GM23338 (cell line): ENCODE measurements around the gene TTLL3. TPM values are rescaled to one million over a fixed set of nuclear protein-coding genes. Genes with fewer than 3 reads are reported as not detected.

Experiments used
- ATAC-seq: fragments of 200-7000 bp; cut with Tn5 transposase; 3 replicates; pipeline ENCODE4 v1.9.1; 2020
- DNase-seq: peaks from one replicate; pipeline ENCODE4 v3.0.0-alpha.2; 2015; ENCODE audit warnings: low spot score
- H2AFZ ChIP-seq: fragments of 200-600 bp; sonication (generic); 2 replicates; pipeline ENCODE4 v1.8.0; 2016; ENCODE audit warnings: antibody characterized with exemption, mild to moderate bottlenecking, moderate library complexity
- H3F3A ChIP-seq: fragments of 200-600 bp; sonication (generic); replicated peaks from 2 replicates; pipeline ENCODE4 v1.8.0; 2017; ENCODE audit warnings: antibody characterized with exemption, mixed run types, low read depth
- H3K27ac ChIP-seq: fragments of 200-600 bp; sonication (generic); 2 replicates; pipeline ENCODE4 v1.6.1; 2016; ENCODE audit warnings: low read depth
- H3K27me3 ChIP-seq: fragments of 200-600 bp; sonication (generic); 2 replicates; pipeline ENCODE4 v1.8.0; 2016; ENCODE audit warnings: mild to moderate bottlenecking, mixed run types, moderate library complexity; ENCODE audit not compliant: insufficient read depth
- H3K36me3 ChIP-seq: fragments of 200-600 bp; sonication (generic); 2 replicates; pipeline ENCODE4 v1.8.0; 2016; ENCODE audit warnings: mild to moderate bottlenecking; ENCODE audit not compliant: insufficient read depth
- H3K4me1 ChIP-seq: fragments of 200-600 bp; sonication (generic); 2 replicates; pipeline ENCODE4 v1.8.0; 2016; ENCODE audit warnings: mild to moderate bottlenecking, moderate library complexity; ENCODE audit not compliant: insufficient read depth
- H3K4me2 ChIP-seq: fragments of 200-600 bp; sonication (generic); 2 replicates; pipeline ENCODE4 v1.7.1; 2017; ENCODE audit warnings: mixed run types
- H3K4me3 ChIP-seq: fragments of 200-600 bp; sonication (generic); 2 replicates; pipeline ENCODE4 v1.6.1; 2016; ENCODE audit warnings: mixed run types
- H3K79me2 ChIP-seq: fragments of 200-600 bp; sonication (generic); replicated peaks from 2 replicates; pipeline ENCODE4 v1.8.0; 2017; ENCODE audit warnings: mild to moderate bottlenecking; ENCODE audit not compliant: insufficient read depth
- H3K9me2 ChIP-seq: fragments of 200-600 bp; sonication (generic); 2 replicates; pipeline ENCODE4 v1.8.0; 2017; ENCODE audit not compliant: insufficient read depth
- H4K20me1 ChIP-seq: fragments of 200-600 bp; sonication (generic); replicated peaks from 2 replicates; pipeline ENCODE4 v1.8.0; 2017; ENCODE audit warnings: mild to moderate bottlenecking; ENCODE audit not compliant: insufficient read depth
- H3K27ac Mint-ChIP-seq: 2 replicates; pipeline ENCODE4 v1.8.0; 2020; ENCODE audit warnings: inconsistent platforms, mild to moderate bottlenecking, moderate library complexity, mixed read lengths
- H3K27me3 Mint-ChIP-seq: 3 replicates; pipeline ENCODE4 v1.8.0; 2022; ENCODE audit warnings: low read depth, mild to moderate bottlenecking, moderate library complexity, mixed read lengths, inconsistent platforms; ENCODE audit not compliant: insufficient read depth, poor library complexity
- H3K36me3 Mint-ChIP-seq: 3 replicates; pipeline ENCODE4 v1.8.0; 2021; ENCODE audit warnings: low read depth, mild to moderate bottlenecking, inconsistent platforms, moderate library complexity, mixed read lengths
- H3K4me1 Mint-ChIP-seq: 3 replicates; pipeline ENCODE4 v1.8.0; 2020; ENCODE audit warnings: mild to moderate bottlenecking, inconsistent platforms, mixed read lengths
- H3K4me3 Mint-ChIP-seq: 3 replicates; pipeline ENCODE4 v1.8.0; 2021; ENCODE audit warnings: moderate library complexity, mild to moderate bottlenecking, inconsistent platforms, mixed read lengths
- H3K9me3 Mint-ChIP-seq: 3 replicates; pipeline ENCODE4 v1.8.0; 2020; ENCODE audit warnings: moderate library complexity, mild to moderate bottlenecking, inconsistent platforms, mixed read lengths
- CREB1 ChIP-seq: fragments of 250-450 bp; sonication (Bioruptor Pico); IDR thresholded peaks from 2 replicates; pipeline ENCODE4 v1.5.0; 2020; ENCODE audit warnings: low read depth, mild to moderate bottlenecking, moderate library complexity
- CTCF ChIP-seq, 2 experiments: fragments of 200-600 bp in 1 of 2; sonication (generic) in 1 of 2; conservative IDR thresholded peaks; 2 replicates each; pipeline versions ENCODE4 v1.5.1 to v1.6.1; 2016 to 2017; ENCODE audit warnings: antibody characterized with exemption in 2 of 2, low read depth in 2 of 2, mild to moderate bottlenecking in 2 of 2, moderate library complexity in 1 of 2
- ETS1 ChIP-seq: IDR thresholded peaks from 2 replicates; pipeline ENCODE4 v1.6.1; 2016; ENCODE audit warnings: antibody characterized with exemption
- EZH2phosphoT487 ChIP-seq: fragments of 200-600 bp; sonication (generic); IDR thresholded peaks from one replicate; pipeline ENCODE4 v1.8.1; 2018; ENCODE audit warnings: antibody characterized with exemption; ENCODE audit not compliant: unreplicated experiment
- JUNB ChIP-seq: IDR thresholded peaks from one replicate; pipeline ENCODE4 v1.6.1; 2016; ENCODE audit warnings: antibody characterized with exemption; ENCODE audit not compliant: unreplicated experiment
- NANOG ChIP-seq: IDR thresholded peaks from 2 replicates; pipeline ENCODE4 v1.6.1; 2016; ENCODE audit warnings: antibody characterized with exemption, borderline replicate concordance
- POLR2AphosphoS5 ChIP-seq: IDR thresholded peaks from 2 replicates; pipeline ENCODE4 v1.6.1; 2016; ENCODE audit warnings: antibody characterized with exemption, low read depth
- REST ChIP-seq: IDR thresholded peaks from one replicate; pipeline ENCODE4 v1.6.1; 2018; ENCODE audit warnings: antibody characterized with exemption; ENCODE audit not compliant: unreplicated experiment
- STAT1 ChIP-seq: IDR thresholded peaks from one replicate; pipeline ENCODE4 v1.6.1; 2016; ENCODE audit warnings: antibody characterized with exemption; ENCODE audit not compliant: unreplicated experiment
- ZNF114 ChIP-seq: fragments of 250-450 bp; sonication (Bioruptor Pico); IDR thresholded peaks from 2 replicates; pipeline ENCODE4 v1.5.0; 2020; ENCODE audit warnings: mild to moderate bottlenecking, moderate library complexity
- ZNF331 ChIP-seq: fragments of 250-450 bp; sonication (Bioruptor Pico); IDR thresholded peaks from 2 replicates; pipeline ENCODE4 v1.5.0; 2020; ENCODE audit warnings: low read depth, mild to moderate bottlenecking, moderate library complexity
- ZNF462 ChIP-seq: fragments of 250-450 bp; sonication (Bioruptor Pico); IDR thresholded peaks from 2 replicates; pipeline ENCODE4 v1.5.0; 2020; ENCODE audit warnings: mild to moderate bottlenecking, moderate library complexity
- polyA plus RNA-seq: library from polyadenylated mRNA; unstranded; fragments of >200 nt; fragmentation: Nextera tagmentation; extraction: Ambion mirVana; gene quantifications from 2 replicates; pipeline ENCODE4 v1.2.1, GENCODE V29; 2016
- total RNA-seq: library from RNA; depleted of rRNA; stranded (reverse); fragments of >200 nt; shearing (Covaris generic); gene quantifications from 2 replicates; pipeline ENCODE4 v1.2.3, GENCODE V29; 2014

The TTLL3 gene
- total and polyA plus RNA-seq, 2 experiments from 2014 or later, result 3.7 to 5.3 TPM

- no peak for TF ChIP-seq CTCF (conservative IDR thresholded peaks at IDR 0.05; ENCODE audit: low read depth in 2 of 2)
- TF ChIP-seq REST, result no peak
- no peak for TF ChIP-seq JUNB
- no peak for TF ChIP-seq ZNF331
- no peak for TF ChIP-seq STAT1
- no peak for TF ChIP-seq ETS1
- no peak for TF ChIP-seq CREB1 (CRISPR knock-in tag)
- TF ChIP-seq NANOG, result no peak
- no peak for TF ChIP-seq POLR2AphosphoS5
Observed at GRCh38 chr3:9879830-9880549, 69.9 kb downstream of the TTLL3 start, which contains the start of gene CIDEC (continued).

- no peaks in the 10 kb centered on the region for H4K20me1 ChIP-seq
- no peaks in the 10 kb centered on the region for H3F3A ChIP-seq
- H2AFZ ChIP-seq, result no peak overlapping the region
- no peaks in the 10 kb centered on the region for H3K9me2 ChIP-seq
- no peaks in the 10 kb centered on the region for H3K36me3 Mint-ChIP-seq
- H3K36me3 ChIP-seq, result no peaks in the 10 kb centered on the region
- ATAC-seq (no peak), DNase-seq (no peak)
- H3K4me1 Mint-ChIP-seq, result 0 out of 3 replicates have a peak, but pooled peaks cover 3% of the 10 kb centered on the region
- H3K4me3 ChIP-seq, result no peak overlapping the region
- no peaks in the 10 kb centered on the region for H3K9me3 Mint-ChIP-seq
- no peak overlapping the region for H3K4me3 Mint-ChIP-seq
- no peaks in the 10 kb centered on the region for H3K4me1 ChIP-seq
- H3K27ac Mint-ChIP-seq, result no peak overlapping the region
- H3K79me2 ChIP-seq, result no peaks in the 10 kb centered on the region
- H3K27me3 ChIP-seq, result no peaks in the 10 kb centered on the region
- H3K27me3 Mint-ChIP-seq, result peaks cover 2% of the 10 kb centered on the region
- H3K4me2 ChIP-seq, result no peak overlapping the region
- no peak overlapping the region for H3K27ac ChIP-seq
- no peak for TF ChIP-seq ZNF462 (CRISPR knock-in tag)
- TF ChIP-seq STAT1, result no peak
- no peak for TF ChIP-seq EZH2phosphoT487
- no peak for TF ChIP-seq ZNF114 (CRISPR knock-in tag)
- TF ChIP-seq NANOG, result no peak
Observed at GRCh38 chr3:9881441-9881840, 71.4 kb downstream of the TTLL3 start.
